Smooth muscle cell (in vitro differentiated cells): ENCODE measurements around the gene TIMM50. TPM values are rescaled to one million over a fixed set of nuclear protein-coding genes. Genes with fewer than 3 reads are reported as not detected.

Source experiments
- DNase-seq: peaks from one replicate; lab custom pipeline; 2025; ENCODE audit not compliant: unreplicated experiment; lab: John Stamatoyannopoulos, UW
- H2AFZ ChIP-seq: fragments of 200-600 bp; sonication (generic); 2 replicates; pipeline ENCODE4 v1.6.0; 2016; ENCODE audit warnings: antibody characterized with exemption, low read depth, mild to moderate bottlenecking
- H3F3A ChIP-seq: fragments of 200-600 bp; sonication (generic); 2 replicates; pipeline ENCODE4 v1.6.0; 2017; ENCODE audit warnings: antibody characterized with exemption, low read depth
- H3K27ac ChIP-seq: fragments of 200-600 bp; sonication (generic); 2 replicates; pipeline ENCODE4 v1.5.1; 2016; ENCODE audit warnings: low read depth, mild to moderate bottlenecking
- H3K27me3 ChIP-seq: fragments of 200-600 bp; sonication (generic); 2 replicates; pipeline ENCODE4 v1.6.1; 2016; ENCODE audit warnings: low read depth, mild to moderate bottlenecking
- H3K36me3 ChIP-seq: fragments of 200-600 bp; sonication (generic); 2 replicates; pipeline ENCODE4 v1.5.1; 2016; ENCODE audit warnings: low read depth
- H3K4me1 ChIP-seq: fragments of 200-600 bp; sonication (generic); 2 replicates; pipeline ENCODE4 v1.5.1; 2016; ENCODE audit warnings: low read depth
- H3K4me2 ChIP-seq: fragments of 200-600 bp; sonication (generic); 2 replicates; pipeline ENCODE4 v1.6.0; 2016; ENCODE audit warnings: mild to moderate bottlenecking
- H3K4me3 ChIP-seq: fragments of 200-600 bp; sonication (generic); 2 replicates; pipeline ENCODE4 v1.5.1; 2016; ENCODE audit warnings: mild to moderate bottlenecking
- H3K79me2 ChIP-seq: fragments of 200-600 bp; sonication (generic); 2 replicates; pipeline ENCODE4 v1.6.0; 2016; ENCODE audit warnings: low read depth, mild to moderate bottlenecking
- H3K9ac ChIP-seq: fragments of 200-600 bp; sonication (generic); 2 replicates; pipeline ENCODE4 v1.6.0; 2016; ENCODE audit warnings: low read depth
- H3K9me3 ChIP-seq: fragments of 200-600 bp; sonication (generic); replicated peaks from 2 replicates; pipeline ENCODE4 v1.5.1; 2016; ENCODE audit warnings: low read depth
- H4K20me1 ChIP-seq: fragments of 200-600 bp; sonication (generic); 2 replicates; pipeline ENCODE4 v1.6.0; 2016; ENCODE audit warnings: low read depth
- WGBS: methylation state at CpG from one replicate; pipeline ENCODE4 v1.1.7; 2016; ENCODE audit warnings: low lambda C conversion rate; 5-methylcytosine and 5-hydroxymethylcytosine counted together
- polyA plus RNA-seq: library from polyadenylated mRNA; unstranded; fragments of >200 nt; fragmentation: Nextera tagmentation; extraction: Ambion mirVana; gene quantifications from 2 replicates; pipeline ENCODE4 v1.2.1, GENCODE V29; 2016
- total RNA-seq: library from RNA; depleted of rRNA; stranded (reverse); fragments of >200 nt; gene quantifications from 2 replicates; pipeline ENCODE4 v1.2.3, GENCODE V29; 2014
- TF ChIP-seq, protein P1 (sequence below): fragments of 200-600 bp; sonication (generic); IDR thresholded peaks from 2 replicates; pipeline ENCODE4 v1.5.1; 2017; ENCODE audit warnings: borderline replicate concordance, mild to moderate bottlenecking, antibody characterized with exemption; ENCODE audit not compliant: insufficient read depth, poor library complexity, severe bottlenecking

Gene TIMM50
- total and polyA plus RNA-seq, 2 experiments from 2014 or later = 66.1 to 108 TPM

GRCh38 chr19:39525205-39525604 lies 44.6 kb downstream of the TIMM50 start:
- no peak for DNase-seq
- Histone ChIP-seq H3K4me2 (no peak overlapping the region), H3K27me3 (no peaks in the 10 kb centered on the region), H3F3A (no peaks in the 10 kb centered on the region), H3K9ac (no peak overlapping the region), H3K4me3 (no peak overlapping the region), H2AFZ (no peak overlapping the region), H3K79me2 (peaks cover 6% of the 10 kb centered on the region), H3K27ac (no peak overlapping the region), H3K9me3 (no peaks in the 10 kb centered on the region), H4K20me1 (no peaks in the 10 kb centered on the region), H3K4me1 (no peaks in the 10 kb centered on the region), H3K36me3 (no peaks in the 10 kb centered on the region)
- TF ChIP-seq, protein P1, sequence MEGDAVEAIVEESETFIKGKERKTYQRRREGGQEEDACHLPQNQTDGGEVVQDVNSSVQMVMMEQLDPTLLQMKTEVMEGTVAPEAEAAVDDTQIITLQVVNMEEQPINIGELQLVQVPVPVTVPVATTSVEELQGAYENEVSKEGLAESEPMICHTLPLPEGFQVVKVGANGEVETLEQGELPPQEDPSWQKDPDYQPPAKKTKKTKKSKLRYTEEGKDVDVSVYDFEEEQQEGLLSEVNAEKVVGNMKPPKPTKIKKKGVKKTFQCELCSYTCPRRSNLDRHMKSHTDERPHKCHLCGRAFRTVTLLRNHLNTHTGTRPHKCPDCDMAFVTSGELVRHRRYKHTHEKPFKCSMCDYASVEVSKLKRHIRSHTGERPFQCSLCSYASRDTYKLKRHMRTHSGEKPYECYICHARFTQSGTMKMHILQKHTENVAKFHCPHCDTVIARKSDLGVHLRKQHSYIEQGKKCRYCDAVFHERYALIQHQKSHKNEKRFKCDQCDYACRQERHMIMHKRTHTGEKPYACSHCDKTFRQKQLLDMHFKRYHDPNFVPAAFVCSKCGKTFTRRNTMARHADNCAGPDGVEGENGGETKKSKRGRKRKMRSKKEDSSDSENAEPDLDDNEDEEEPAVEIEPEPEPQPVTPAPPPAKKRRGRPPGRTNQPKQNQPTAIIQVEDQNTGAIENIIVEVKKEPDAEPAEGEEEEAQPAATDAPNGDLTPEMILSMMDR = no peak
- 96% methylated on average over 3 of the region's 3 CpGs for whole genome bisulfite sequencing

- no peaks in the 10 kb centered on the region for H3K36me3 ChIP-seq
- WGBS = 40% methylated on average over 14 of the region's 14 CpGs
- H3K79me2 ChIP-seq = peaks cover 27% of the 10 kb centered on the region
- H2AFZ ChIP-seq = peak overlapping the region; percentile 87
- TF ChIP-seq, protein P1 = no peak
- H3K27me3 ChIP-seq = no peaks in the 10 kb centered on the region
- peak overlapping the region; percentile 72 for H3K9ac ChIP-seq
- H3K4me1 ChIP-seq = peaks cover 9% of the 10 kb centered on the region
- peaks cover 4% of the 10 kb centered on the region for H3F3A ChIP-seq
- H4K20me1 ChIP-seq = peaks cover 14% of the 10 kb centered on the region
- no peak for DNase-seq
- peak overlapping the region; percentile 43 for H3K27ac ChIP-seq
- H3K9me3 ChIP-seq = no peaks in the 10 kb centered on the region
- peak overlapping the region; percentile 83 for H3K4me3 ChIP-seq
- peak overlapping the region; percentile 96 for H3K4me2 ChIP-seq
Observed at GRCh38 chr19:39531834-39532232, 51.2 kb downstream of the TIMM50 start.

GRCh38 chr19:39532233-39533002 lies 51.8 kb downstream of the TIMM50 start, which contains the start of gene EID2B:
TSS of gene EID2B (minus strand) at chr19:39532852. CDS start at chr19:39532802, 50 bp downstream.
- no peaks in the 10 kb centered on the region for H3K36me3 ChIP-seq
- 1% methylated on average over 65 of the region's 65 CpGs for WGBS
- peak within 1 kb of the TSS; percentile 87 for H2AFZ ChIP-seq
- peak within 1 kb of the TSS; percentile 96 for H3K4me2 ChIP-seq
- no peaks in the 10 kb centered on the region for H3K9me3 ChIP-seq
- H3F3A ChIP-seq = peaks cover 4% of the 10 kb centered on the region
- peak within 1 kb of the TSS; percentile 83 for H3K4me3 ChIP-seq
- H3K4me1 ChIP-seq = peaks cover 9% of the 10 kb centered on the region
- TF ChIP-seq, protein P1 = peak; percentile 88
- peak within 1 kb of the TSS; percentile 43 for H3K27ac ChIP-seq
- DNase-seq = peak; percentile 82
- no peaks in the 10 kb centered on the region for H3K27me3 ChIP-seq
- peak within 1 kb of the TSS; percentile 72 for H3K9ac ChIP-seq
- peaks cover 14% of the 10 kb centered on the region for H4K20me1 ChIP-seq
- H3K79me2 ChIP-seq = peaks cover 27% of the 10 kb centered on the region

- TF ChIP-seq, protein P1 = no peak
- Histone ChIP-seq H3K27me3 (no peaks in the 10 kb centered on the region), H3K27ac (no peak overlapping the region), H2AFZ (no peak overlapping the region), H3K9me3 (no peaks in the 10 kb centered on the region), H3F3A (peaks cover 4% of the 10 kb centered on the region), H3K79me2 (peaks cover 34% of the 10 kb centered on the region), H3K9ac (no peak overlapping the region), H3K4me1 (peaks cover 9% of the 10 kb centered on the region), H4K20me1 (peaks cover 20% of the 10 kb centered on the region), H3K4me2 (peak overlapping the region; percentile 15), H3K4me3 (no peak overlapping the region), H3K36me3 (no peaks in the 10 kb centered on the region)
- 31% methylated on average over 12 of the region's 12 CpGs for WGBS
- no peak for DNase-seq
Observed at GRCh38 chr19:39533003-39533512, 52.4 kb downstream of the TIMM50 start.
